ENCODE data around the gene PORCN.
"Not testable (repeated sequence)": the region's sequence is repeated elsewhere in the genome, so short reads cannot be mapped to it uniquely, and the experiment has no call there.

Gene PORCN

DNA sequence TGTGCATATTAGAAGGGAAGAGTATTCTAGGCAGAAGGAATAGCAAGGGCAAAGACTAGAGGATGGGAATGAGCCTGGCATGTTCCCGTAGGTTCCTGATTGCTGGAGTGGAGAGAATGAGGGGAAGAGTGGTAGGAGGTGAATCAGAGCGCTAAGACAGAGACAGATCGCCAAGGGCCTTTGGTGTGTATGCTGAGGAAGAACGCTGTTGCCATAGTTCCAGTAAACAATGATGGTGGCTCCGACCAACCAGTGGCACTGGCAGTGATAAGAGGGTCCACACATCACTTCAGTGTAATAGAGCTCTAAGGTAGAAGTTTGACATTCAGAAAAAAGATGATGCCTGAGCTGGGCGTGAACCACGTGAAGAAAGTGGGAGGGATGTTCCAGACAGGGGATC lies 31.7 kb downstream of the PORCN start:
- DNase-seq (ENCODE audit: low read depth in 2 of 2): no peak

DNA sequence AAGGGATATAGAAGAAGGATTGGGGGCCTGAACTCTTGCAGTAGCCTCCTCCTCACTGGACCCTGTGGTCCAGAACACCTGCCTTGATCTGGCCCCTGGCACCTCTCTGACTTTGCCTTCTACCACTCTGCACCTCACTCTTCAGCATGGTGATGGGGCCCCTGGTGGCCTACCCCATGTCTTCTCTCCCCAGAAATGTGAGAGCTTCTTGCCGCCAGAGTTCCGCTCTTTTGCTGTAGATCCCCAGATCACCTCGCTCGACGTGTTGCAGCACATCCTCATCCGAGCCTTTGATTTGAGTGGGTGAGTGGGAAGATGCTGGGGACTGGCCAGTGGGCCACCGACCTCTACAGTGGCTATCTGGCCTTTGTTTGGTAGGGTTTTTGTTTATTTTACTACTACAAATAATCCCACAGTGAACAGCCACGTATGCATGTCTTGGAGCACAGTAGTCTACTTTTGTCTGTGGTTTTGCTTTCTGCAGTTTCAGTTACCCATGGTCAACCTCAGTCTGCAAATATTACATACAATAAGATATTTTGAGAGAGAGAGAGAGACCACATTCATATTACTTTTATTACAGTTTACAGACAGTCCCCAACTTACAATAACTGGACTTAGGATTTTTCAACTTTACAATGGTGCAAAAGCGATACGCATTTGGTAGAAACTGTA lies 32.5 kb downstream of the PORCN start:
- no peak for DNase-seq (ENCODE audit: low read depth in 2 of 2)

DNA sequence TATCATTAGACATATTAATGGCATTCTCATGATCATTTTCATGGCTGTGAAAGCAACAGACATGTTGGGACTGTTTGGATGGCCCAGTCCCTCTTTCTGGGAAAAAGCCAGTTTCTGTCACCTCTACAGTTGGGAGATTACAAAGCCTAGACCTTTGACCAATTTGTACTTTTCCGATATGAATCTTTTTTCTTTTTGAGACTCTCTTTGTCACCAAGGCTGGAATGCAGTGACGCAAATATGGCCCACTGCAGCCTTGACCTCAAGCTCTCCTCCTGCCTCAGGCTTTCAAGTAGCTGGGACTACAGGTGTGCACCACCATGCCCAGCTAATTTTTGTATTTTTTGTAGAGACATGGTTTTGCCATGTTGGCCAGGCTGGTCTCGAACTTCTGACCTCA lies 40.1 kb downstream of the PORCN start:
- no peak for DNase-seq (ENCODE audit: low read depth in 2 of 2)

DNA sequence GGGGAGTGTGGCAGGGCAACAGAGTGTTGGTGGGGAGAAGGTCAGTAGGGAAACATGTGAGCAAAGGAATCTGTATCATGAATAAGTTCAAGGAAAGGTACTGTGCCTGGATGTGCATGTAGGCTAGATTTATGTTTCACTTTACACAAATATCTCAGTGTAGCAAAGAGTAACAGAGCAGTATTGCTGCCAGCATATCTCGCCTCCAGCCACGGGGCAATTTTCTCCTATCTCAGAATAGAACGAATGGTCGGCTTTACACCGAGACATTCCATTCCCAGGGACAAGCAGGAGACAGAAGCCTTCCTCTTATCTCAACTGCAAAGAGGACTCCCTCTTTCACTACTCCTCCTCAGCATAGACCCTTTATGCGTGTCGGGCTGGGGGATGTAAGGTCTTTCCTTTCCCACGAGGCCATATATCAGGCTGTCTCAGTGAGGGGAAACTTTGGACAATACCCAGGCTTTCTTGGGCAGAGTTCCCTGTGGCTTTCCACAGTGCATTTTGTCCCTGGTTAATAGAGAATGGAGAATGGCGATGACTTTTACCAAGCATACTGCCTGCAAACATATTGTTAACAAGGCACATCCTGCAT lies 47.0 kb downstream of the PORCN start:
- not testable (repeated sequence) for DNase-seq (ENCODE audit: low read depth in 2 of 2)

DNA sequence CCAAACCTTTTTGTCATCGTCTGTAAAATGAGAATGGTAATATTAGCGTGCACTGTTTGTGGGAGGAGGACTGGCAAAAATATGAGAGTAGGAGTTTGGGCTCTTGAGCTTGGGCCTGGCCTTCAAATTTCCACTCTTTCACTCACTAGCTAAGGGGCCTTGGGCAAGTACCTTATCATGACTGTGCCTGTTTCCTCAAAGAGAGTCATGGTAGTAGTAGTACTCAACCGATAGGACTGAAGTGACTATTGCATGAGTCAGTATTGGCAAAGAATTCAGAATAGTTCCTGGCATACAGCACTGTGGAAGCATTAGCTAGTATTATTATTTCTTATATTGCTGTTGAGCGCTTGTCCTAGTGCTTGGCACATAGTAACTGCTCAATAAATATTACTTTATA lies 49.5 kb downstream of the PORCN start:
- DNase-seq (ENCODE audit: low read depth in 2 of 2): no peak

DNA sequence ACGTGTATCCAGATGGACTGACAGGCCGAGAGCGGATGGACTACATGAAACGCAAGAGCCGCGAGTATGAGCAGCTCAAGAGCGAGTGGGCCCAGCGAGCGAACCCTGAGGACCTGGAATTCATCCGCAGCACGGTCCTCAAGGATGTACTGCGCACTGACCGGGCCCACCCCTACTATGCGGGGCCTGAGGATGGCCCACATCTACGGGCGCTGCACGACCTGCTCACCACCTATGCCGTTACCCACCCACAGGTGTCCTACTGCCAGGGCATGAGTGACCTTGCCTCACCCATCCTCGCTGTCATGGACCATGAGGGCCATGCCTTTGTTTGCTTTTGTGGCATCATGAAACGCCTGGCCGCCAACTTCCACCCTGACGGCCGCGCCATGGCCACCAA lies 50.8 kb downstream of the PORCN start:
- DNase-seq (ENCODE audit: low read depth in 2 of 2): no peak

DNA sequence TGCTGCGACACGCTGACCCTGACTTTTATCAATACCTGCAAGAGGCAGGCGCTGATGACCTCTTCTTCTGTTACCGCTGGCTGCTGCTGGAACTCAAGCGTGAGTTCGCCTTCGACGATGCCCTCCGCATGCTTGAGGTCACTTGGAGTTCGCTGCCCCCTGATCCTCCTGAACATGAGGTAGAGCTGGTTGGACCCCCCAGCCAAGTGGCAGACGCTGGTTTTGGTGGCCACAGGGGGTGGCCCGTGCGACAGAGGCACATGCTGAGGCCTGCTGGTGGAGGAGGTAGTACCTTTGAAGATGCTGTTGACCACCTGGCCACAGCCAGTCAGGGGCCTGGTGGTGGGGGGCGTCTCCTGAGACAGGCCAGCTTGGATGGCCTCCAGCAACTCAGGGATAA lies 51.3 kb downstream of the PORCN start:
- no peak for DNase-seq (ENCODE audit: low read depth in 2 of 2)

DNA sequence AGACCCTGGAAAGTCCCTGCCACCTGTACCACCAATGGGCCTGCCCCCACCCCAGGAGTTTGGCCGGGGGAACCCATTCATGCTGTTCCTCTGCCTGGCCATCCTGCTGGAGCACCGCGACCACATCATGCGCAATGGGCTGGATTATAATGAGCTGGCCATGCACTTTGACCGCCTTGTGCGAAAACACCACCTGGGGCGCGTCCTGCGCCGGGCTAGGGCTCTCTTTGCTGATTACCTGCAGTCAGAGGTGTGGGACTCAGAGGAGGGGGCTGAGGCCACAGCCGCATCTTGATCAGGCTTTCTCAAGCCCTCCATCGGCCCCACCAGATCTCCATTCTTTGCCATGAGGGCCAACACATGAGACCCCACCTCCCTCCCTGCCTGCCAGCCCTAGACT lies 51.9 kb downstream of the PORCN start:
- DNase-seq (ENCODE audit: low read depth in 2 of 2): no peak

DNA sequence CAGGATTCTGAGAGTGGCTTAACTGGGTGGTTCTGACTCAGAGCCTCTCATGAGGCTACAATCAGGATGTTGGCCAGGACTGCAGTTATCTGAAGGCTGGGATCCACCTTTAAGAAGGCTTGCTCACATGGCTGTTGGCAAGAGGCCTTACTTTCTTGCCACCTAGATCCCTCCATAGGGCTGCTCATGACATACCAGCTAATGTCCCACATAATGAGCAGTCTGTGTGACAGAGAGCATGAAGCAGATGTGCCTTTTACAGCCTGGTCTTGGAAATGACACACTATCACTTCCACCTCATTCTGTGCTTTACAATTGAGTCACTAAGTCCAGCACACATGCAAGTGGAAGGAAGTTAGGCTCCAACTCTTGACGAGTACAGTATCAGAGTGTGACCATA lies 61.2 kb downstream of the PORCN start:
- no peak for DNase-seq (ENCODE audit: low read depth in 2 of 2)

All from stimulated activated CD8-positive, alpha-beta memory T cell treated with anti-CD3 and anti-CD28 coated beads, Interleukin-15, amount 100 ng/mL, for 4 hours (primary cell).